ENCODE data around the gene PODXL.
"Not testable (repeated sequence)": the region's sequence is repeated elsewhere in the genome, so short reads cannot be mapped to it uniquely, and the experiment has no call there.

The PODXL gene

GRCh38 chr7:131487217-131487616 lies 69.2 kb downstream of the PODXL start:
- no peak for DNase-seq

GRCh38 chr7:131486346-131486745 lies 70.1 kb downstream of the PODXL start:
- DNase-seq, result no peak

- no peak for DNase-seq
These were observed 72.8 kb downstream of the PODXL start for GRCh38 chr7:131483586-131483985.

- DNase-seq, result no peak
These were observed 73.6 kb downstream of the PODXL start for GRCh38 chr7:131482800-131483199.

- no peak for DNase-seq
These were observed 75.8 kb downstream of the PODXL start for GRCh38 chr7:131480384-131481315.

- DNase-seq, result no peak
These were observed 79.7 kb downstream of the PODXL start for GRCh38 chr7:131476740-131477139.

- DNase-seq, result no peak
These were observed 85.0 kb downstream of the PODXL start for GRCh38 chr7:131471250-131472004.

- no peak for DNase-seq
These were observed 88.6 kb downstream of the PODXL start for GRCh38 chr7:131467788-131468187.

GRCh38 chr7:131466735-131467365 lies 89.6 kb downstream of the PODXL start:
- no peak for DNase-seq

GRCh38 chr7:131462715-131463114 lies 93.7 kb downstream of the PODXL start:
- not testable (repeated sequence) for DNase-seq

GRCh38 chr7:131462059-131462458 lies 94.4 kb downstream of the PODXL start:
- DNase-seq, result no peak

- DNase-seq, result no peak
These were observed 97.2 kb downstream of the PODXL start for GRCh38 chr7:131459256-131459655.

GRCh38 chr7:131456338-131456737 lies 100.1 kb downstream of the PODXL start:
- no peak for DNase-seq

- DNase-seq, result no peak
These were observed 100.9 kb downstream of the PODXL start for GRCh38 chr7:131455546-131455945.

GRCh38 chr7:131455001-131455400 lies 101.4 kb downstream of the PODXL start:
- no peak for DNase-seq

GRCh38 chr7:131454498-131454897 lies 101.9 kb downstream of the PODXL start:
- no peak for DNase-seq

Data from NCI-H2029 treated with DMSO at 0.1 percent for 48 hours (cell line).